IMR-90 (cell line): ENCODE measurements around the gene LCTL. TPM values are rescaled to one million over a fixed set of nuclear protein-coding genes. Genes with fewer than 3 reads are reported as not detected.
A peak's percentile ranks its signal among the peaks of the same experiment; 100 is the strongest.

ENCODE experiments used
- ATAC-seq: fragments of 200-7000 bp; cut with Tn5 transposase; 2 replicates; pipeline ENCODE4 v1.9.1; 2020; ENCODE audit warnings: low read depth, mild to moderate bottlenecking, moderate library complexity
- BruUV-seq: library from RNA; stranded (reverse); fragments of 400-500 nt; replicated peaks from 2 replicates; lab custom pipeline; 2021; lab: Mats Ljungman, UMichigan
- CTCF ChIA-PET: fragments of 300-600 bp; formaldehyde crosslinking; extraction: SDS; loops from one replicate; lab custom pipeline; 2021; ENCODE audit warnings: antibody characterized with exemption; lab: Yijun Ruan, JAX
- POLR2A ChIA-PET: fragments of 300-600 bp; sonication (Branson Sonifier 250); formaldehyde crosslinking; loops from one replicate; lab custom pipeline; 2022; ENCODE audit warnings: antibody characterized with exemption; ENCODE audit not compliant: unreplicated experiment; lab: Charles Lee
- DNase-seq: peaks from one replicate; pipeline ENCODE4 v3.0.0; 2013
- H2AFZ ChIP-seq: replicated peaks from 2 replicates; pipeline ENCODE3; 2013; ENCODE audit warnings: low read length, mild to moderate bottlenecking; ENCODE audit not compliant: poor library complexity
- H2AK5ac ChIP-seq: 2 replicates; pipeline ENCODE4 v1.6.1; 2013; ENCODE audit warnings: low read depth, low read length, inconsistent platforms
- H2AK9ac ChIP-seq: replicated peaks from 2 replicates; pipeline ENCODE3; 2013; ENCODE audit warnings: mild to moderate bottlenecking, low read depth, low read length, moderate library complexity; ENCODE audit not compliant: poor library complexity
- H2BK120ac ChIP-seq: 2 replicates; pipeline ENCODE4 v1.6.1; 2013; ENCODE audit warnings: low read depth, low read length, inconsistent platforms
- H2BK15ac ChIP-seq: 3 replicates; pipeline ENCODE4 v1.6.1; 2013; ENCODE audit warnings: low read depth, low read length, inconsistent platforms
- H2BK20ac ChIP-seq: 2 replicates; pipeline ENCODE4 v1.6.1; 2013; ENCODE audit warnings: low read depth, mild to moderate bottlenecking, inconsistent platforms, low read length, moderate library complexity
- H2BK5ac ChIP-seq: 2 replicates; pipeline ENCODE4 v1.6.1; 2013; ENCODE audit warnings: mild to moderate bottlenecking, low read depth, low read length, inconsistent platforms; ENCODE audit not compliant: poor library complexity, severe bottlenecking
- H3K14ac ChIP-seq: replicated peaks from 2 replicates; pipeline ENCODE4 v1.6.1; 2013; ENCODE audit warnings: low read depth, low read length, inconsistent platforms
- H3K18ac ChIP-seq: 2 replicates; pipeline ENCODE4 v1.6.1; 2013; ENCODE audit warnings: low read depth, low read length, control low read depth
- H3K23ac ChIP-seq: 2 replicates; pipeline ENCODE4 v1.6.1; 2013; ENCODE audit warnings: low read depth, low read length, inconsistent platforms
- H3K27ac ChIP-seq: 2 replicates; pipeline ENCODE4 v1.5.1; 2013; ENCODE audit warnings: mild to moderate bottlenecking, control low read depth, low read length; ENCODE audit not compliant: insufficient read depth
- H3K27me3 ChIP-seq: 2 replicates; pipeline ENCODE4 v1.6.1; 2013; ENCODE audit warnings: low read length; ENCODE audit not compliant: control insufficient read depth, insufficient read depth
- H3K36me3 ChIP-seq: 2 replicates; pipeline ENCODE4 v1.6.1; 2013; ENCODE audit warnings: low read length, mixed read lengths; ENCODE audit not compliant: control insufficient read depth, insufficient read depth
- H3K4ac ChIP-seq: 2 replicates; pipeline ENCODE4 v1.6.1; 2013; ENCODE audit warnings: low read depth, low read length, inconsistent platforms
- H3K4me1 ChIP-seq: 2 replicates; pipeline ENCODE4 v1.6.1; 2013; ENCODE audit warnings: low read length, mixed read lengths; ENCODE audit not compliant: control insufficient read depth, insufficient read depth
- H3K4me2 ChIP-seq: 2 replicates; pipeline ENCODE4 v1.6.1; 2013; ENCODE audit warnings: low read depth, mild to moderate bottlenecking, control low read depth, low read length, moderate library complexity
- H3K4me3 ChIP-seq: 2 replicates; pipeline ENCODE4 v1.5.1; 2013; ENCODE audit warnings: low read depth, mild to moderate bottlenecking, control low read depth, low read length, moderate library complexity; ENCODE audit not compliant: insufficient read depth
- H3K56ac ChIP-seq: 2 replicates; pipeline ENCODE4 v1.6.1; 2013; ENCODE audit warnings: low read length, inconsistent platforms; ENCODE audit not compliant: insufficient read depth; ENCODE audit errors: extremely low read depth
- H3K79me1 ChIP-seq, 2 experiments: 2 replicates each; pipeline ENCODE4 v1.6.1; 2013; ENCODE audit warnings: low read length in 2 of 2, inconsistent platforms in 1 of 2, low read depth in 1 of 2
- H3K9ac ChIP-seq: 2 replicates; pipeline ENCODE4 v1.6.1; 2013; ENCODE audit warnings: low read depth, low read length, control low read depth
- H3K9me1 ChIP-seq: 2 replicates; pipeline ENCODE4 v1.6.1; 2013; ENCODE audit warnings: low read length, inconsistent platforms; ENCODE audit not compliant: insufficient read depth
- H3K9me3 ChIP-seq: 2 replicates; pipeline ENCODE4 v1.6.1; 2013; ENCODE audit warnings: low read length; ENCODE audit not compliant: control insufficient read depth, insufficient read depth
- H4K20me1 ChIP-seq: 2 replicates; pipeline ENCODE4 v1.6.1; 2013; ENCODE audit warnings: low read length, inconsistent platforms; ENCODE audit not compliant: insufficient read depth
- H4K5ac ChIP-seq: 2 replicates; pipeline ENCODE4 v1.6.1; 2013; ENCODE audit warnings: mild to moderate bottlenecking, low read depth, low read length, control low read depth
- H4K8ac ChIP-seq, 2 experiments: 2 replicates each; pipeline ENCODE4 v1.6.1; 2013; ENCODE audit warnings: low read depth in 2 of 2, low read length in 2 of 2, control low read depth in 1 of 2, inconsistent platforms in 1 of 2
- H4K91ac ChIP-seq: 2 replicates; pipeline ENCODE4 v1.6.1; 2013; ENCODE audit warnings: low read depth, low read length, inconsistent platforms; ENCODE audit not compliant: insufficient read depth
- CEBPB ChIP-seq: IDR thresholded peaks from 2 replicates; pipeline ENCODE4 v1.6.1; 2012; ENCODE audit warnings: low read depth, low read length, improper control_type of control experiment
- CHD1 ChIP-seq: IDR thresholded peaks from 2 replicates; pipeline ENCODE4 v1.6.1; 2012; ENCODE audit warnings: low read depth, low read length, improper control_type of control experiment
- FOS ChIP-seq: fragments of 150-350 bp; IDR thresholded peaks from 2 replicates; pipeline ENCODE4 v1.6.1; 2016; ENCODE audit warnings: low read depth, low read length
- MAFK ChIP-seq: IDR thresholded peaks from 2 replicates; pipeline ENCODE4 v1.6.1; 2012; ENCODE audit warnings: low read depth, low read length, improper control_type of control experiment
- MAZ ChIP-seq: IDR thresholded peaks from 2 replicates; pipeline ENCODE4 v1.6.1; 2012; ENCODE audit warnings: low read depth, mild to moderate bottlenecking, low read length, improper control_type of control experiment, moderate library complexity, borderline replicate concordance
- POLR2A ChIP-seq: IDR thresholded peaks from 2 replicates; pipeline ENCODE4 v1.6.1; 2012; ENCODE audit warnings: mild to moderate bottlenecking, low read depth, low read length
- RAD21 ChIP-seq: IDR thresholded peaks from 2 replicates; pipeline ENCODE4 v1.6.1; 2012; ENCODE audit warnings: low read length, improper control_type of control experiment
- RCOR1 ChIP-seq: IDR thresholded peaks from 2 replicates; pipeline ENCODE4 v1.6.1; 2012; ENCODE audit warnings: mild to moderate bottlenecking, low read length, improper control_type of control experiment; ENCODE audit not compliant: insufficient replicate concordance
- WGBS, 2 experiments: methylation state at CpG; one replicate each; pipeline versions ENCODE4 v1.1.5 to v1.1.7; 2013; ENCODE audit warnings: missing lambda C conversion rate in 2 of 2; ENCODE audit not compliant: insufficient read length in 1 of 2; ENCODE audit errors: extremely low coverage in 2 of 2; 5-methylcytosine and 5-hydroxymethylcytosine counted together
- dilution Hi-C: fragments of 300-500 bp; cut with HindIII; formaldehyde crosslinking; loops from one replicate; pipeline ENCODE4 v1.14.3; 2018; ENCODE audit warnings: low sequenced_read_pairs; ENCODE audit not compliant: unreplicated experiment
- in situ Hi-C: fragments of 300-500 bp; cut with MboI; formaldehyde crosslinking; loops from 3 replicates; pipeline ENCODE4 v1.14.3; 2019; ENCODE audit warnings: low sequenced_read_pairs, inconsistent platforms, mixed read lengths
- intact Hi-C: fragments of 100-400 bp; cut with micrococcal nuclease; formaldehyde crosslinking; loops from 2 replicates; pipeline ENCODE4 v1.10.0; 2022
- polyA plus RNA-seq, 3 experiments: library from polyadenylated mRNA; depleted of rRNA; stranded (reverse); fragments of >200 nt; gene quantifications; 2 replicates each; pipeline ENCODE4 v1.2.3, GENCODE V29; 2012; ENCODE audit warnings: low replicate concordance in 1 of 3
- total RNA-seq: library from RNA; depleted of rRNA; stranded (reverse); fragments of >200 nt; gene quantifications from 2 replicates; pipeline ENCODE4 v1.2.3, GENCODE V29; 2012

The LCTL gene
- total and polyA plus RNA-seq, 2 of the 4 experiments (the other 2 are of a cell fraction): 10.3 to 10.4 TPM

GRCh38 chr15:66545255-66545654, 20.5 kb downstream of the LCTL start:
- DNase-seq (no peak), ATAC-seq (no peak)
- H4K91ac ChIP-seq: no peak overlapping the region
- H3K27me3 ChIP-seq: no peaks in the 10 kb centered on the region
- H4K5ac ChIP-seq: no peak overlapping the region
- no peak overlapping the region for H3K27ac ChIP-seq
- no peak overlapping the region for H3K14ac ChIP-seq
- peaks cover 5% of the 10 kb centered on the region; the same call in 1 of the 2 replicates for H3K36me3 ChIP-seq
- H3K23ac ChIP-seq: no peak overlapping the region
- dilution Hi-C loops: no loop called here
- H3K56ac ChIP-seq: no peak overlapping the region
- no peak overlapping the region for H4K8ac ChIP-seq
- H3K9ac ChIP-seq: no peak overlapping the region
- H3K4ac ChIP-seq: no peak overlapping the region
- H2AFZ ChIP-seq: no peak overlapping the region
- H3K9me1 ChIP-seq: no peaks in the 10 kb centered on the region
- H4K20me1 ChIP-seq: no peaks in the 10 kb centered on the region
- TF ChIP-seq MAZ (no peak), POLR2A (no peak), RAD21 (no peak), MAFK (peak; percentile 91), RCOR1 (no peak), CEBPB (no peak), FOS (no peak), CHD1 (no peak)
- POLR2A ChIA-PET: no interaction called here
- H3K79me1 ChIP-seq: no peaks in the 10 kb centered on the region
- H3K9me3 ChIP-seq: no peaks in the 10 kb centered on the region
- no peak overlapping the region for H2BK15ac ChIP-seq
- H2BK120ac ChIP-seq: no peak overlapping the region
- no peak overlapping the region for H3K4me3 ChIP-seq
- intact Hi-C loops: no loop called here
- H3K4me2 ChIP-seq: no peak overlapping the region
- no peaks in the 10 kb centered on the region for H3K4me1 ChIP-seq
- WGBS, 2 experiments: no CpG with 5 or more reads among the region's 1 CpG
- H2BK5ac ChIP-seq: no peak overlapping the region
- CTCF ChIA-PET: interaction anchor here (0.6 kb wide), 1 partner anchor 462 kb away, joined by 3 read pairs; no protein-coding TSS in a partner anchor
- no peak overlapping the region for H2AK9ac ChIP-seq
- in situ Hi-C loops: no loop called here
- no TSS peak for BruUV-seq
- H2BK20ac ChIP-seq: no peak overlapping the region
- H2AK5ac ChIP-seq: no peak overlapping the region
- H3K18ac ChIP-seq: no peak overlapping the region
